AG04450 (cell line): Measurements from ENCODE around the gene NFIA. TPM values are rescaled to one million over a fixed set of nuclear protein-coding genes. Genes with fewer than 3 reads are reported as not detected.

Source experiments
- CTCF ChIA-PET: fragments of 300-600, 350-600 bp; formaldehyde crosslinking; extraction: SDS; loops from one replicate; lab custom pipeline; 2022; ENCODE audit warnings: antibody characterized with exemption, inconsistent platforms; lab: Charles Lee
- POLR2A ChIA-PET: fragments of 350-600 bp; formaldehyde crosslinking; extraction: SDS; loops from one replicate; lab custom pipeline; 2021; ENCODE audit warnings: antibody characterized with exemption, inconsistent platforms; lab: Yijun Ruan, JAX
- DNase-seq: peaks from one replicate; pipeline ENCODE4 v3.0.0-alpha.2; 2011; ENCODE audit warnings: low read depth, low spot score
- H3K27ac ChIP-seq: one replicate; pipeline ENCODE4 v1.5.1; 2012; ENCODE audit warnings: low read depth, low read length, control low read depth
- H3K27me3 ChIP-seq: one replicate; pipeline ENCODE4 v1.6.0; 2012; ENCODE audit warnings: low read length; ENCODE audit not compliant: control insufficient read depth, insufficient read depth
- H3K4me3 ChIP-seq: 2 replicates; pipeline ENCODE4 v1.5.1; 2011; ENCODE audit warnings: mild to moderate bottlenecking, low read depth, low read length, control low read depth
- H3K9me3 ChIP-seq: 2 replicates; pipeline ENCODE4 v1.5.1; 2012; ENCODE audit warnings: low read length; ENCODE audit not compliant: control insufficient read depth, insufficient read depth
- CTCF ChIP-seq: IDR thresholded peaks from 2 replicates; pipeline ENCODE4 v1.5.1; 2011; ENCODE audit warnings: low read depth, low read length, control low read depth, inconsistent platforms
- polyA plus RNA-seq: library from polyadenylated mRNA; depleted of rRNA; stranded (reverse); fragments of >200 nt; gene quantifications from 2 replicates; pipeline ENCODE4 v1.2.3, GENCODE V29; 2011

The NFIA gene
- polyA plus RNA-seq, 1 experiment = 3.9 TPM

- TF ChIP-seq CTCF = no peak
- POLR2A ChIA-PET = no interaction called here
- DNase-seq = no peak
- Histone ChIP-seq H3K27ac (no peak overlapping the region), H3K27me3 (peaks cover 5% of the 10 kb centered on the region), H3K4me3 (no peak overlapping the region), H3K9me3 (no peaks in the 10 kb centered on the region)
- CTCF ChIA-PET = no interaction called here
These were observed 247.7 kb downstream of the NFIA start for GRCh38 chr1:61330018-61330417.

GRCh38 chr1:61330571-61330970 lies 248.2 kb downstream of the NFIA start:
- TF ChIP-seq CTCF = no peak
- Histone ChIP-seq H3K4me3 (no peak overlapping the region), H3K9me3 (no peaks in the 10 kb centered on the region), H3K27me3 (peaks cover 8% of the 10 kb centered on the region), H3K27ac (no peak overlapping the region)
- CTCF ChIA-PET = no interaction called here
- POLR2A ChIA-PET = no interaction called here
- no peak for DNase-seq

- Histone ChIP-seq H3K27me3 (peaks cover 16% of the 10 kb centered on the region), H3K9me3 (no peaks in the 10 kb centered on the region), H3K27ac (no peak overlapping the region), H3K4me3 (no peak overlapping the region)
- CTCF ChIA-PET = interaction anchor here (1.1 kb wide), 1 partner anchor 283 kb away, joined by 3 read pairs; no protein-coding TSS in a partner anchor
- POLR2A ChIA-PET = no interaction called here
- DNase-seq = no peak
- TF ChIP-seq CTCF = no peak
These were observed 249.9 kb downstream of the NFIA start for GRCh38 chr1:61332196-61332753.

- H3K9me3 ChIP-seq = no peaks in the 10 kb centered on the region
- no peak for TF ChIP-seq CTCF
- DNase-seq = no peak
- ChIA-PET POLR2A (no interaction called here), CTCF (no interaction called here)
- no peak overlapping the region for H3K4me3 ChIP-seq
- no peak overlapping the region for H3K27ac ChIP-seq
- peaks cover 16% of the 10 kb centered on the region for H3K27me3 ChIP-seq
These were observed 250.4 kb downstream of the NFIA start for GRCh38 chr1:61332796-61333195.

GRCh38 chr1:61334718-61335589 lies 252.6 kb downstream of the NFIA start:
- Histone ChIP-seq H3K27ac (no peak overlapping the region), H3K4me3 (no peak overlapping the region), H3K27me3 (peaks cover 16% of the 10 kb centered on the region), H3K9me3 (no peaks in the 10 kb centered on the region)
- DNase-seq = no peak
- TF ChIP-seq CTCF = no peak
- POLR2A ChIA-PET = no interaction called here
- CTCF ChIA-PET = interaction anchor here (0.9 to 1.4 kb wide), 2 partner anchors 285 to 293 kb away, joined by 4 to 5 read pairs; no protein-coding TSS in a partner anchor
